HepG2 (cell line): ENCODE data around the gene GH2. TPM values are rescaled to one million over a fixed set of nuclear protein-coding genes. Genes with fewer than 3 reads are reported as not detected.
A peak's percentile ranks its signal among the peaks of the same experiment; 100 is the strongest.

Experiments used
- GATAD2A ChIP-seq: IDR thresholded peaks from 2 replicates; pipeline ENCODE4 v1.6.1; 2016
- KDM4B ChIP-seq: sonication (generic); formaldehyde crosslinking; IDR thresholded peaks from 2 replicates; pipeline ENCODE4 v1.4.0; 2020; ENCODE audit warnings: missing genetic modification reagents
- KLF15 ChIP-seq: sonication (generic); formaldehyde crosslinking; IDR thresholded peaks from 2 replicates; pipeline ENCODE4 v1.8.1; 2023; ENCODE audit warnings: borderline replicate concordance, mild to moderate bottlenecking, inconsistent platforms, missing genetic modification reagents, mixed read lengths
- MAF1 ChIP-seq: sonication (generic); formaldehyde crosslinking; IDR thresholded peaks from 2 replicates; pipeline ENCODE4 v1.5.0; 2020; ENCODE audit warnings: missing genetic modification reagents, borderline replicate concordance
- MIER2 ChIP-seq: IDR thresholded peaks from 2 replicates; pipeline ENCODE4 v1.6.1; 2016; ENCODE audit warnings: missing biosample characterization, missing genetic modification reagents
- NFYB ChIP-seq: sonication (generic); formaldehyde crosslinking; IDR thresholded peaks from 2 replicates; pipeline ENCODE4 v1.4.0; 2020; ENCODE audit warnings: missing genetic modification reagents
- NKX3-1 ChIP-seq: sonication (generic); formaldehyde crosslinking; IDR thresholded peaks from 2 replicates; pipeline ENCODE4 v1.5.0; 2020; ENCODE audit warnings: missing genetic modification reagents
- PITX1 ChIP-seq: sonication (generic); formaldehyde crosslinking; IDR thresholded peaks from 2 replicates; pipeline ENCODE4 v1.5.1; 2020; ENCODE audit warnings: mild to moderate bottlenecking, missing genetic modification reagents
- SAP130 ChIP-seq: IDR thresholded peaks from 2 replicates; pipeline ENCODE4 v1.6.1; 2016; ENCODE audit warnings: low read depth
- SIN3B ChIP-seq: fragments of 150-350 bp; IDR thresholded peaks from 2 replicates; pipeline ENCODE4 v1.6.1; 2014; ENCODE audit warnings: low read length
- SSRP1 ChIP-seq: IDR thresholded peaks from 2 replicates; pipeline ENCODE4 v1.6.1; 2016; ENCODE audit warnings: control low read depth
- ZFP62 ChIP-seq: sonication (generic); formaldehyde crosslinking; IDR thresholded peaks from 2 replicates; pipeline ENCODE4 v1.4.0; 2020; ENCODE audit warnings: missing genetic modification reagents
- ZNF260 ChIP-seq: sonication (generic); formaldehyde crosslinking; IDR thresholded peaks from 2 replicates; pipeline ENCODE4 v1.4.0; 2020; ENCODE audit warnings: missing genetic modification reagents, low read depth, mild to moderate bottlenecking, borderline replicate concordance
- ZNF446 ChIP-seq: sonication (generic); formaldehyde crosslinking; IDR thresholded peaks from 2 replicates; pipeline ENCODE4 v1.5.0; 2020; ENCODE audit warnings: mild to moderate bottlenecking, missing genetic modification reagents
- ZNF549 ChIP-seq: sonication (generic); formaldehyde crosslinking; IDR thresholded peaks from 2 replicates; pipeline ENCODE4 v1.5.0; 2020; ENCODE audit warnings: missing genetic modification reagents
- ZNF589 ChIP-seq: sonication (generic); formaldehyde crosslinking; conservative IDR thresholded peaks from 2 replicates; pipeline ENCODE4 v1.8.0; 2022; ENCODE audit warnings: mild to moderate bottlenecking, moderate library complexity, missing genetic modification reagents
- ZNF713 ChIP-seq: sonication (generic); formaldehyde crosslinking; IDR thresholded peaks from 2 replicates; pipeline ENCODE4 v1.4.0; 2020; ENCODE audit warnings: mild to moderate bottlenecking, missing genetic modification reagents
- ZNF788 ChIP-seq: sonication (generic); formaldehyde crosslinking; IDR thresholded peaks from 2 replicates; pipeline ENCODE4 v1.5.0; 2020; ENCODE audit warnings: mild to moderate bottlenecking, missing genetic modification reagents, borderline replicate concordance
- polyA plus RNA-seq, 8 experiments: library from polyadenylated mRNA; depleted of rRNA in 3 of 8; stranded (reverse) in 7 of 8; unstranded in 1 of 8; fragments of >200 nt; fragmentation: Illumina TruSeq in 4 of 8; extraction: Trizol in 4 of 8; gene quantifications; 2 replicates each; pipeline versions ENCODE4 v1.2.1 to v1.2.3, GENCODE V29; 2011 to 2016; ENCODE audit warnings: low read depth in 4 of 8, missing spikeins in 1 of 8, mixed read lengths in 1 of 8; ENCODE audit not compliant: insufficient read depth in 1 of 8
- total RNA-seq, 5 experiments: library from RNA; depleted of rRNA; stranded (reverse); fragments of >200 nt; fragmentation: Illumina TruSeq; extraction: Trizol; gene quantifications; 2 replicates each; pipeline ENCODE4 v1.2.3, GENCODE V29; 2016; ENCODE audit warnings: low read depth in 1 of 5
- TF ChIP-seq, protein P1 (sequence below): IDR thresholded peaks from 2 replicates; pipeline ENCODE4 v1.6.1; 2018; ENCODE audit warnings: missing genetic modification reagents
- TF ChIP-seq, protein P2 (sequence below): sonication (generic); formaldehyde crosslinking; IDR thresholded peaks from 2 replicates; pipeline ENCODE4 v1.4.0; 2020; ENCODE audit warnings: mild to moderate bottlenecking, missing genetic modification reagents
- TF ChIP-seq, protein P3 (sequence below): sonication (generic); formaldehyde crosslinking; IDR thresholded peaks from 2 replicates; pipeline ENCODE4 v1.4.0; 2020; ENCODE audit warnings: missing genetic modification reagents
- TF ChIP-seq, protein P4 (sequence below): sonication (generic); formaldehyde crosslinking; IDR thresholded peaks from 2 replicates; pipeline ENCODE4 v1.4.0; 2020; ENCODE audit warnings: missing genetic modification reagents

Gene GH2
- total and polyA plus RNA-seq, 2 of the 13 experiments (the other 11 are each of a cell fraction or from before 2014, with no cell fraction given), result not detected

DNA sequence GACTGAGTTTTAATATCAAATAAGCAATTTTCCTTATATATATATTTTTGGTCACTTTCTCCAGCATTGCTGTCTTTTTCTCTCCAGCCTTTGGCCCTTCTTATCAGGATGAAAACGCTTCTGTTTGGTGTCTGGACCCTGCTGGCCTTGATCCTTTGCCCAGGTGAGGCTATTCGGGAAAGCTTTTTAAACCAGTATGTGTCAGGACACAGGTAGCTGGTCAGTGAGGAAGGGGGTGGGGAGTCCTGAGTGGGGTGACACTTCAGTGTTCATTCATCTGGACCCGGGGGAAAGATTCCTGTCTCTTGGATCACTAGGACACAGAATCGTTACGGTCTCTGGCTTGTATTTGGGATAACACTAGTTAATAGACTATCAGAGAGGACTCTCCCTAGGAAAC, 27.0 kb downstream of the GH2 start (continued):
- TF ChIP-seq, protein P1, sequence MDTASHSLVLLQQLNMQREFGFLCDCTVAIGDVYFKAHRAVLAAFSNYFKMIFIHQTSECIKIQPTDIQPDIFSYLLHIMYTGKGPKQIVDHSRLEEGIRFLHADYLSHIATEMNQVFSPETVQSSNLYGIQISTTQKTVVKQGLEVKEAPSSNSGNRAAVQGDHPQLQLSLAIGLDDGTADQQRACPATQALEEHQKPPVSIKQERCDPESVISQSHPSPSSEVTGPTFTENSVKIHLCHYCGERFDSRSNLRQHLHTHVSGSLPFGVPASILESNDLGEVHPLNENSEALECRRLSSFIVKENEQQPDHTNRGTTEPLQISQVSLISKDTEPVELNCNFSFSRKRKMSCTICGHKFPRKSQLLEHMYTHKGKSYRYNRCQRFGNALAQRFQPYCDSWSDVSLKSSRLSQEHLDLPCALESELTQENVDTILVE, result no peak
- no peak for TF ChIP-seq SSRP1 (CRISPR knock-in tag)
- TF ChIP-seq KDM4B (CRISPR knock-in tag), result no peak
- peak; percentile 52; the same call in 1 of the 2 replicates for TF ChIP-seq GATAD2A (CRISPR knock-in tag)
- no peak for TF ChIP-seq SIN3B
- no peak for TF ChIP-seq MAF1
- TF ChIP-seq KLF15 (CRISPR knock-in tag), result no peak
- TF ChIP-seq MIER2, result 0 out of 2 replicates have a peak, but pooled peaks have one; percentile 25
- TF ChIP-seq SAP130 (CRISPR knock-in tag), result peak; percentile 60; the same call in 1 of the 2 replicates
- no peak for TF ChIP-seq ZNF713 (CRISPR knock-in tag)
- TF ChIP-seq, protein P2, sequence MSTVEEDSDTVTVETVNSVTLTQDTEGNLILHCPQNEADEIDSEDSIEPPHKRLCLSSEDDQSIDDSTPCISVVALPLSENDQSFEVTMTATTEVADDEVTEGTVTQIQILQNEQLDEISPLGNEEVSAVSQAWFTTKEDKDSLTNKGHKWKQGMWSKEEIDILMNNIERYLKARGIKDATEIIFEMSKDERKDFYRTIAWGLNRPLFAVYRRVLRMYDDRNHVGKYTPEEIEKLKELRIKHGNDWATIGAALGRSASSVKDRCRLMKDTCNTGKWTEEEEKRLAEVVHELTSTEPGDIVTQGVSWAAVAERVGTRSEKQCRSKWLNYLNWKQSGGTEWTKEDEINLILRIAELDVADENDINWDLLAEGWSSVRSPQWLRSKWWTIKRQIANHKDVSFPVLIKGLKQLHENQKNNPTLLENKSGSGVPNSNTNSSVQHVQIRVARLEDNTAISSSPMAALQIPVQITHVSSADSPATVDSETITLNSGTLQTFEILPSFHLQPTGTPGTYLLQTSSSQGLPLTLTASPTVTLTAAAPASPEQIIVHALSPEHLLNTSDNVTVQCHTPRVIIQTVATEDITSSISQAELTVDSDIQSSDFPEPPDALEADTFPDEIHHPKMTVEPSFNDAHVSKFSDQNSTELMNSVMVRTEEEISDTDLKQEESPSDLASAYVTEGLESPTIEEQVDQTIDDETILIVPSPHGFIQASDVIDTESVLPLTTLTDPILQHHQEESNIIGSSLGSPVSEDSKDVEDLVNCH (CRISPR knock-in tag), result no peak
- no peak; the same call in 1 of the 2 replicates for TF ChIP-seq ZNF788
- no peak for TF ChIP-seq NFYB
- TF ChIP-seq, protein P3, sequence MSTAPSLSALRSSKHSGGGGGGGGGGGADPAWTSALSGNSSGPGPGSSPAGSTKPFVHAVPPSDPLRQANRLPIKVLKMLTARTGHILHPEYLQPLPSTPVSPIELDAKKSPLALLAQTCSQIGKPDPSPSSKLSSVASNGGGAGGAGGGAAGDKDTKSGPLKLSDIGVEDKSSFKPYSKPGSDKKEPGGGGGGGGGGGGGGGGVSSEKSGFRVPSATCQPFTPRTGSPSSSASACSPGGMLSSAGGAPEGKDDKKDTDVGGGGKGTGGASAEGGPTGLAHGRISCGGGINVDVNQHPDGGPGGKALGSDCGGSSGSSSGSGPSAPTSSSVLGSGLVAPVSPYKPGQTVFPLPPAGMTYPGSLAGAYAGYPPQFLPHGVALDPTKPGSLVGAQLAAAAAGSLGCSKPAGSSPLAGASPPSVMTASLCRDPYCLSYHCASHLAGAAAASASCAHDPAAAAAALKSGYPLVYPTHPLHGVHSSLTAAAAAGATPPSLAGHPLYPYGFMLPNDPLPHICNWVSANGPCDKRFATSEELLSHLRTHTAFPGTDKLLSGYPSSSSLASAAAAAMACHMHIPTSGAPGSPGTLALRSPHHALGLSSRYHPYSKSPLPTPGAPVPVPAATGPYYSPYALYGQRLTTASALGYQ (CRISPR knock-in tag), result 0 out of 2 replicates have a peak, but pooled peaks have one; percentile 19
- TF ChIP-seq ZNF260 (CRISPR knock-in tag), result no peak
- TF ChIP-seq PITX1 (CRISPR knock-in tag), result no peak
- TF ChIP-seq, protein P4, sequence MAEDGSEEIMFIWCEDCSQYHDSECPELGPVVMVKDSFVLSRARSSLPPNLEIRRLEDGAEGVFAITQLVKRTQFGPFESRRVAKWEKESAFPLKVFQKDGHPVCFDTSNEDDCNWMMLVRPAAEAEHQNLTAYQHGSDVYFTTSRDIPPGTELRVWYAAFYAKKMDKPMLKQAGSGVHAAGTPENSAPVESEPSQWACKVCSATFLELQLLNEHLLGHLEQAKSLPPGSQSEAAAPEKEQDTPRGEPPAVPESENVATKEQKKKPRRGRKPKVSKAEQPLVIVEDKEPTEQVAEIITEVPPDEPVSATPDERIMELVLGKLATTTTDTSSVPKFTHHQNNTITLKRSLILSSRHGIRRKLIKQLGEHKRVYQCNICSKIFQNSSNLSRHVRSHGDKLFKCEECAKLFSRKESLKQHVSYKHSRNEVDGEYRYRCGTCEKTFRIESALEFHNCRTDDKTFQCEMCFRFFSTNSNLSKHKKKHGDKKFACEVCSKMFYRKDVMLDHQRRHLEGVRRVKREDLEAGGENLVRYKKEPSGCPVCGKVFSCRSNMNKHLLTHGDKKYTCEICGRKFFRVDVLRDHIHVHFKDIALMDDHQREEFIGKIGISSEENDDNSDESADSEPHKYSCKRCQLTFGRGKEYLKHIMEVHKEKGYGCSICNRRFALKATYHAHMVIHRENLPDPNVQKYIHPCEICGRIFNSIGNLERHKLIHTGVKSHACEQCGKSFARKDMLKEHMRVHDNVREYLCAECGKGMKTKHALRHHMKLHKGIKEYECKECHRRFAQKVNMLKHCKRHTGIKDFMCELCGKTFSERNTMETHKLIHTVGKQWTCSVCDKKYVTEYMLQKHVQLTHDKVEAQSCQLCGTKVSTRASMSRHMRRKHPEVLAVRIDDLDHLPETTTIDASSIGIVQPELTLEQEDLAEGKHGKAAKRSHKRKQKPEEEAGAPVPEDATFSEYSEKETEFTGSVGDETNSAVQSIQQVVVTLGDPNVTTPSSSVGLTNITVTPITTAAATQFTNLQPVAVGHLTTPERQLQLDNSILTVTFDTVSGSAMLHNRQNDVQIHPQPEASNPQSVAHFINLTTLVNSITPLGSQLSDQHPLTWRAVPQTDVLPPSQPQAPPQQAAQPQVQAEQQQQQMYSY (CRISPR knock-in tag), result peak; percentile 46; the same call in 1 of the 2 replicates
- TF ChIP-seq ZFP62 (CRISPR knock-in tag), result no peak
- no peak for TF ChIP-seq ZNF549 (CRISPR knock-in tag)
- no peak for TF ChIP-seq NKX3-1 (CRISPR knock-in tag)
- no peak for TF ChIP-seq ZNF446 (CRISPR knock-in tag)
- TF ChIP-seq ZNF589, result no peak
